ENCODE results near the gene PXK. TPM values are rescaled to one million over a fixed set of nuclear protein-coding genes. Genes with fewer than 3 reads are reported as not detected.

PXK gene
- total RNA-seq, 4 donors from 2014 or later, result 28.2 to 35.3 (median 30.3) TPM

DNA sequence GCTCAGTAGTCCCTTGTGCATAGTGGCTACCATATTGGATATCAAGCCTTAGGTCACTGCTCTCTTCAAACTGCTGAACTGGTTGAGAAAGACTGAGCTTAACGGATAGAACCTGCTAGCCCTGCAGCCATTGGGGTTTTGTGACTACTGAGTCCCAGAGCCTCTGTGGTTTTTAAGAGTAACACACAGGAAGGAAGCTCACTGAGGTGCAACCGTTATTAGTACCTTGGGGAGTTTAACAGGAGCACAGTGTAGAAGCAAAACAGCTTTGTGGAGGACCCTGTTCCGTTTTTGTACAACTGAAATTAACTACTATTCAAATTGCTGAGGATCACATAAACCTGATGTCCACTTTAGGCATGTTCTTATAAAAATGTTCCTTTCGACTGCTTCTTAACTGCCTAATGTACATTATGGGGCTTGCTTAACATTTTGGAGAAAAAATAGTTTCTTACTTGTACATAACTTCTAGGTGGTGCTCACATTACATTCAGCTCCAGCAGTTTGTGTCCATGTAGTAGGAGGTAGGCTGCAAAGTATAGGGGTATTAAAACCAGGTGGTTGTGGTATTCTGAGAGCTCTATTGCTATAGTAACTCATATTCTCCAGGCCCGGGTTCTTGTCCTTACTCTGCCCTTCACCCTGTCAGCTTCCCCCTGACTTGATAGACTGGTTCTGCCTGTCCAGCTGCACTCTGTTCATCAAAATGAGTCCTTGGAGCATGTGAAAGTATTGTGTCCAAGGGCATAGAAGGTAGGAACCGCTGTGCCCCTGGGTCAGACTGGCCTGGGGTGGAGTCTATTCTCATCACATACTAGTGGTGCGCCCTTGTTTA, 17.3 kb downstream of the PXK start:
- no peaks in the 10 kb centered on the region for H3K27me3 ChIP-seq
- no peak overlapping the region for H3K4me3 ChIP-seq
- no peaks in the 10 kb centered on the region for H3K9me3 ChIP-seq
- no peak for DNase-seq (ENCODE audit: extremely low spot score)
- intact Hi-C loops (cut with DNase I), result no loop called here
- TF ChIP-seq, protein P1, sequence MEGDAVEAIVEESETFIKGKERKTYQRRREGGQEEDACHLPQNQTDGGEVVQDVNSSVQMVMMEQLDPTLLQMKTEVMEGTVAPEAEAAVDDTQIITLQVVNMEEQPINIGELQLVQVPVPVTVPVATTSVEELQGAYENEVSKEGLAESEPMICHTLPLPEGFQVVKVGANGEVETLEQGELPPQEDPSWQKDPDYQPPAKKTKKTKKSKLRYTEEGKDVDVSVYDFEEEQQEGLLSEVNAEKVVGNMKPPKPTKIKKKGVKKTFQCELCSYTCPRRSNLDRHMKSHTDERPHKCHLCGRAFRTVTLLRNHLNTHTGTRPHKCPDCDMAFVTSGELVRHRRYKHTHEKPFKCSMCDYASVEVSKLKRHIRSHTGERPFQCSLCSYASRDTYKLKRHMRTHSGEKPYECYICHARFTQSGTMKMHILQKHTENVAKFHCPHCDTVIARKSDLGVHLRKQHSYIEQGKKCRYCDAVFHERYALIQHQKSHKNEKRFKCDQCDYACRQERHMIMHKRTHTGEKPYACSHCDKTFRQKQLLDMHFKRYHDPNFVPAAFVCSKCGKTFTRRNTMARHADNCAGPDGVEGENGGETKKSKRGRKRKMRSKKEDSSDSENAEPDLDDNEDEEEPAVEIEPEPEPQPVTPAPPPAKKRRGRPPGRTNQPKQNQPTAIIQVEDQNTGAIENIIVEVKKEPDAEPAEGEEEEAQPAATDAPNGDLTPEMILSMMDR (IDR thresholded peaks at IDR 0.05), result no peak
- TF ChIP-seq POLR2A (IDR thresholded peaks at IDR 0.05; ENCODE audit: low read depth) (no peak), POLR2AphosphoS5 (IDR thresholded peaks at IDR 0.05) (no peak), EP300 (IDR thresholded peaks at IDR 0.05) (no peak)
- H3K36me3 ChIP-seq, result no peaks in the 10 kb centered on the region
- WGBS, result 92% methylated on average over 7 of the region's 7 CpGs
- H3K27ac ChIP-seq (replicated peaks in 1 of 4), result no peak overlapping the region
- H3K4me1 ChIP-seq, result peaks cover 3 to 43% (median 23%) of the 10 kb centered on the region in 4 donors

DNA sequence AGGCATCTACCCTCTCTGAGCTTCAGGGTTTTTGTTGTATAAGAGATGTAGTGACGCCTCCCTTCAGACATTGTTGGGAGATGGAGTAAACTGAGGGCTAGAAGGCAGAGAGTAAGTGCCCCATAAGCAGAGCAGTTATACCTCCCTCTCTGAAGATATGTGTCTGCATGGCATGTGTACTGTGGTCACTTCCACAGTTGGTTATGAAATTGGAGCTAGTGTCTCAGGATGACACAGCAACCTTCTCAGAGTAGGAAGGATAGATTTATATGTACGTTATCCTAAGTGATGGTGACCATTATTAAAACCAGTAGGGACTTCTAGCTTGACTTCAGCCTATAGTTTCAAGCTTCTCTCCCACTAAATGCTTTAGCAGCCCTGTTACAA, 17.9 kb downstream of the PXK start:
- WGBS, result 82% methylated on average over 2 of the region's 2 CpGs
- TF ChIP-seq POLR2A (IDR thresholded peaks at IDR 0.05; ENCODE audit: low read depth), result no peak
- TF ChIP-seq, protein P1 (IDR thresholded peaks at IDR 0.05), result no peak
- TF ChIP-seq EP300 (IDR thresholded peaks at IDR 0.05), result no peak
- no peak for TF ChIP-seq POLR2AphosphoS5 (IDR thresholded peaks at IDR 0.05)
- H3K27me3 ChIP-seq, result no peaks in the 10 kb centered on the region
- H3K4me3 ChIP-seq, result no peak overlapping the region
- intact Hi-C loops (cut with DNase I), result no loop called here
- DNase-seq (ENCODE audit: extremely low spot score), result no peak
- H3K27ac ChIP-seq (replicated peaks in 1 of 4), result no peak overlapping the region
- H3K4me1 ChIP-seq, result peaks cover 3 to 49% (median 24%) of the 10 kb centered on the region in 4 donors
- no peaks in the 10 kb centered on the region for H3K9me3 ChIP-seq
- H3K36me3 ChIP-seq, result no peaks in the 10 kb centered on the region

DNA sequence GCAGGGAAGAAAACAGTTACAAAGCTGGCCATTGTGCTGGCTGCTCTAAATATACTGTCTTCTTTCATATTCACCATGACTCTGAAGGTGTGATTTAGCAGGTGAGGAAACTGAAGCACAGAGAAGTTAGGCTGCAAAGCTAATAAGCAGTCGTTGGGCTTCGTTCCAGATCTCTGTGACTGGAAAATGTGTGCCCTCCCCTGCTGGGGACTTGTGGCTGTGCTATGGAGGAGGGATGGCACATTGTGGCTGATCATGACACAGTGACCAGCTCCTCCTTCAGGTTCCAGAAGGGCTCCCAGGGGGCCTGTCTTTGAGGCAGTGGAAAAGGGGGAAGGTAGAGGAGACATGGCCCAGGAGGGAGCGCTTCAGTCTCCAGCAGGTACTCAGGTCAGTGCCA, 19.2 kb downstream of the PXK start:
- TF ChIP-seq, protein P1 (IDR thresholded peaks at IDR 0.05), result no peak
- TF ChIP-seq EP300 (IDR thresholded peaks at IDR 0.05) (no peak), POLR2A (IDR thresholded peaks at IDR 0.05; ENCODE audit: low read depth) (no peak), POLR2AphosphoS5 (IDR thresholded peaks at IDR 0.05) (no peak)
- 73% methylated on average over 3 of the region's 3 CpGs for WGBS
- H3K4me1 ChIP-seq, result peaks cover 11 to 62% (median 26%) of the 10 kb centered on the region in 4 donors
- no peak overlapping the region for H3K27ac ChIP-seq (replicated peaks in 1 of 4)
- H3K27me3 ChIP-seq, result no peaks in the 10 kb centered on the region
- H3K9me3 ChIP-seq, result no peaks in the 10 kb centered on the region
- intact Hi-C loops (cut with DNase I), result no loop called here
- DNase-seq (ENCODE audit: extremely low spot score), result no peak
- H3K36me3 ChIP-seq, result no peaks in the 10 kb centered on the region
- H3K4me3 ChIP-seq, result no peak overlapping the region

DNA sequence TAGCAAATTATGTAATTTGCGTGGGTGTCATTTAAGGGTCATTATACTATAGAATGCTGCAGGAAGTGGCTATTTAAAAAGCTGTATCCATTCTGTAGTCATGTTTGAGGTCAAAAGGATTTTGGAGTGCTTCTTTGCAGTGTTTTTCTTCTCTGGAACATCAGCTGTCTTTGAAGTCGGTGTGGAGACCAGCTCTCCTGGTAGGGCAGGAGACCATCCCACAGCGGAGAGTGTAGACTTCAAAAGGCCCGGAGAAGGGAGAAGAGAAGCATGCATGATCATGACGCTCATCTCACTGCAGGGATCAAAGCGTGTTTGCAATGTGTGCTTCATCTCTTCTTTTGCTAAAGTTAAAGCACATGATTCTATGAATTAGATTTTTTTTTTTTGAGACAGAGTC, 19.9 kb downstream of the PXK start:
- Histone ChIP-seq H3K27me3 (no peaks in the 10 kb centered on the region), H3K4me3 (no peak overlapping the region), H3K4me1 (peaks cover 11 to 62% (median 26%) of the 10 kb centered on the region in 4 donors), H3K9me3 (no peaks in the 10 kb centered on the region), H3K36me3 (no peaks in the 10 kb centered on the region), H3K27ac (replicated peaks in 1 of 4) (no peak overlapping the region)
- intact Hi-C loops (cut with DNase I), result no loop called here
- no peak for DNase-seq (ENCODE audit: extremely low spot score)
- TF ChIP-seq EP300 (IDR thresholded peaks at IDR 0.05) (no peak), POLR2AphosphoS5 (IDR thresholded peaks at IDR 0.05) (no peak), POLR2A (IDR thresholded peaks at IDR 0.05; ENCODE audit: low read depth) (no peak)
- TF ChIP-seq, protein P1 (IDR thresholded peaks at IDR 0.05), result no peak
- 87% methylated on average over 6 of the region's 6 CpGs for WGBS
